LNCaP clone FGC (cell line): ENCODE data around the gene PRPF40B.

ENCODE experiments used
- DNase-seq: peaks from one replicate; pipeline ENCODE4 v3.0.0-alpha.2; 2011; ENCODE audit warnings: low read depth
- H3K4me3 ChIP-seq: 2 replicates; pipeline ENCODE4 v1.5.1; 2011; ENCODE audit warnings: mild to moderate bottlenecking, low read depth, low read length, control low read depth
- CTCF ChIP-seq: IDR thresholded peaks from 2 replicates; pipeline ENCODE4 v1.5.1; 2012; ENCODE audit warnings: mild to moderate bottlenecking; ENCODE audit not compliant: control insufficient read depth, insufficient read depth; ENCODE audit errors: extremely low read depth

Gene PRPF40B

GRCh38 chr12:49645146-49646039 is 22.0 kb downstream of the PRPF40B start:
- no peak for TF ChIP-seq CTCF
- H3K4me3 ChIP-seq: no peak overlapping the region
- DNase-seq: no peak

GRCh38 chr12:49646331-49646830 is 23.0 kb downstream of the PRPF40B start:
- H3K4me3 ChIP-seq: no peak overlapping the region
- TF ChIP-seq CTCF: no peak
- no peak for DNase-seq

- no peak overlapping the region for H3K4me3 ChIP-seq
- DNase-seq: no peak
- TF ChIP-seq CTCF: no peak
Measured at GRCh38 chr12:49646871-49647654, 23.7 kb downstream of the PRPF40B start.

- no peak for DNase-seq
- TF ChIP-seq CTCF: no peak
- H3K4me3 ChIP-seq: no peak overlapping the region
Measured at GRCh38 chr12:49647827-49648711, 24.7 kb downstream of the PRPF40B start.

- DNase-seq: no peak
- no peak for TF ChIP-seq CTCF
- no peak overlapping the region for H3K4me3 ChIP-seq
Measured at GRCh38 chr12:49648712-49649003, 25.3 kb downstream of the PRPF40B start.

- no peak for DNase-seq
- no peak overlapping the region for H3K4me3 ChIP-seq
- TF ChIP-seq CTCF: no peak
Measured at GRCh38 chr12:49649445-49649844, 26.1 kb downstream of the PRPF40B start.
